ENCODE results near the gene KRT8.

- TF ChIP-seq POLR2A (IDR thresholded peaks at IDR 0.05) = no peak
- no peak for TF ChIP-seq CTCF (IDR thresholded peaks at IDR 0.05)
Observed at GRCh38 chr12:52877242-52877641, 27.6 kb downstream of the KRT8 start.

Data from prostate gland (tissue), 2 donors.